GM19193 (cell line): Measurements from ENCODE around the gene IER5.
A peak's percentile ranks its signal among the peaks of the same experiment; 100 is the strongest.

ENCODE experiments used
- POLR2A ChIP-seq: IDR thresholded peaks from 4 replicates; pipeline ENCODE4 v1.6.1; 2011; ENCODE audit not compliant: insufficient read depth, insufficient read length; ENCODE audit errors: extremely low read depth

Gene IER5

GRCh38 chr1:181089017-181089675, 646 bp downstream of the IER5 start:
- no peak for TF ChIP-seq POLR2A

GRCh38 chr1:181089676-181090544, 1.4 kb downstream of the IER5 start:
- peak; percentile 75 for TF ChIP-seq POLR2A

- no peak for TF ChIP-seq POLR2A
Observed at GRCh38 chr1:181090641-181091126, 2.2 kb downstream of the IER5 start.

DNA sequence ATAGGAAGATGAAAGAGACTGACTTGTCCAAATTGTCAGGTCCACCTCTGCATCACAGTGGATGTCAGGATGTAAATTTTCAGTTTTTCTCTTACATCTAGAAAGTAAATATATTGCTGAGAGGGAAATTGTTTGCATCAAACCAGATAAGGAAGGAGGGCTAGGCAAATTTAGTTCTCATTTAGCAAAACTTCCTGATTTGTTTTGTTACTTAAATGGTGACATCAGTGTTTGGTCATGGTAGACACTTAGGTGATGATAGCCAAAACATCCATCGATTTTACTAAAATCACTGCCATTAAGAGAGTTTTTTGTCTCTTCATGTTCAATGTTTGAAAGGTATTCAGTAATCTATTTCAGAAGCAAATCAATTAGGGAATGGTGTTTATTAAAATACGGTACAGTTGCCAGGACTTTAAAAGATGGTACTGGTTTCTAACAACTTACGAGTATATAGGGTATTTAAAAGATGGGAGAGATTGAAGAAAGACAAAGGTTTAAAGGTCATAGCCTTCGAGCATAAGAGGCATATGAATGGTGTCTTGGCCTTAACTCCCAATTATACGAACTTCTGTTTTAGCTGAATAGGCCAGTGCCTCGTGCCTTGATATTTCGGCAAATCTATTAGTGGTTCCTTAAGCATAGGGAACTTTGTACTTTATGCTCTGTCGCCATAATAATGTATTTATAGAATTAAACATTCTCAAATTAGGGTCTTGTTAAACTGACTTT, 3.0 kb downstream of the IER5 start:
- TF ChIP-seq POLR2A, result peak; percentile 17

DNA sequence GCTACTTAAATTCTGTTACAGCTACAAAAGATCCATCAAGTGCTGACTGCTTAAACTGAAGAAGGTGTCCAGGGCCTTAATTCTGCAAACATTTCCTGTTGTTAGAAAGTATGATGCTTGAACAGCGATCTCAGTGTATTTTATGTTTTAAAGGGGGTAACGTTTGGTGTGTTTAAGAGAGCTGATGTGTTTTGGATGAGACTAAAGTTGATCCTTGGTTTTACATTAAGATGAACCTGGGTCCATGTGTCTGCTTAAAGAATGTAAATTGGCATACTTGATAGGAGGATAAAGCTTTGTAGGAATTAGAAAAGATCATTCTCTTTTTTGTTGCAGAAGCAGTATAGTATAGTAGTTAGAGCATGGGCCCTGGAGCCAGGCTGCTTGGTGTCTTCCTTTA, 3.6 kb downstream of the IER5 start:
- no peak for TF ChIP-seq POLR2A

DNA sequence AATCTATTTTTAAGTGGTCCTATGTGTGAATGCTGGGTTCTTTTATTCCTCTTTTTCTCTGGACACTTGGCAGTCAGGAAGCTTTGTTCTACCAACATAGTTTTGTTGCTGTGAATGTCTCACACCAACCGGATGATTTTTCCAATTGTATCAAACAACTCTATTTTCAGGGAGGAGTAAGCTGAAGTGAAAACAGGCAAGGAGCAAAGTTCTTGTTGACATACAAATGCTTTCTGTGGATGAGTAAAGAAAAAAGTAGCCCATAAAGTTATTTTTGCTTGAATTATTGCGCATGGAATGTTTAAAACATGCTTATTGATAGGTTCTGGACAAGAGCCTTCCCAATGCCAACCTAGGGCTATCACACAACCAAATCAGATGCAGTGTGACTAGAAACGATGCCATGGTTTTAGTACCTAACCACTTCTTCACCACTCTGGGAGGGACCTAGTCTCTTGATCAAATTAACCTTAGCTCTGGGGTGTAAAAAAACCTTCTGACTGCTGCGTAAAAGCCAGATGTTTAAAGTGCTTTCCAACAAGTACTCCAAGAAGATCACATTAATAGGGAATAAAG, 4.5 kb downstream of the IER5 start:
- no peak for TF ChIP-seq POLR2A

- peak; percentile 7 for TF ChIP-seq POLR2A
Observed at GRCh38 chr1:181094416-181095212, 6.1 kb downstream of the IER5 start.

DNA sequence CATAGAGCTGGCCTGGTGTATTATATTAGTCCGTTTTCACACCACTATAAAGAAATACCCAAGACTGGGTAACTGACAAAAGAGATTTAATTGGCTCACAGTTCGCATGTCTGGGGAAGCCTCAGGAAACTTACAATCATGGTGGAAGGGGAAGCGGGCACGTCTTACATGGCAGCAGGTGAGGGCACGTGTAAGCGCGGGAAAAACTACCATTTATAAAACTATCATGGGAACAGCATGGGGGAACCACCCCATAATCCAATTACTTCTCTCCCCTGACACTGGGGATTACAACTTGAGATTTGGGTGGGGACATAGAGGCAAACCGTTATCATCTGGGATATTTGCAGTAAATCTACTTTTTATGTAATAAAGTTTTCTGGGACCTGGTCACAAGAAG, 6.8 kb downstream of the IER5 start:
- TF ChIP-seq POLR2A, result peak; percentile 51

DNA sequence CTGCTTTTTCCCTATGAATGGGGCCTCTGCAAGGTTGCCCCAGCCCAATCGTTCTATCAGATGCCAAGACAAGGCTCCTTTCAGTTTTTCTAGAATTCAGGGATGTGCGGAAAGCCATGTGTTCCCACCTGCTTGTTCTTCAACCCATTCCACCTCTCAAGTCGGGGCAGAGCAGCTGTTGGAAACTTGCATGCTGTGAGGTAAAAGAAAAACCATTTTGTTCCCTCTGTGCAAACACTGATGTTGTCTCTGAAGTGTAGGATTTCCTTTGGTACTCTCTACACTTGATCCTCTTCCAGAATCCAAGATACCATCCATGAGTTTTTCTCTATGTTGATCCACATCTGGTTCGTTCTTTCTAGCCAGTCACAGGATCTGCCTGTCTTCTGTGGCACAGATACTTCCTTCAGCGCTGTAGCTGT, 7.3 kb downstream of the IER5 start:
- peak; percentile 21 for TF ChIP-seq POLR2A

- TF ChIP-seq POLR2A, result no peak
Observed at GRCh38 chr1:181097242-181097641, 8.7 kb downstream of the IER5 start.

- no peak for TF ChIP-seq POLR2A
Observed at GRCh38 chr1:181099152-181100014, 10.9 kb downstream of the IER5 start.

GRCh38 chr1:181100015-181100905, 11.8 kb downstream of the IER5 start:
- TF ChIP-seq POLR2A, result peak; percentile 32
